Fibroblast of lung (primary cell): ENCODE data around the gene UGT3A2. TPM values are rescaled to one million over a fixed set of nuclear protein-coding genes. Genes with fewer than 3 reads are reported as not detected.

Experiments used
- DNase-seq, 2 donors: peaks; one replicate each; pipeline versions ENCODE4 v3.0.0 to v3.0.0-alpha.2; 2010; ENCODE audit warnings: low read depth in 2 of 2
- H2AFZ ChIP-seq: 2 replicates; pipeline ENCODE4 v1.5.1; 2012; ENCODE audit warnings: low read length, control low read depth, inconsistent platforms
- H3K27ac ChIP-seq: 2 replicates; pipeline ENCODE4 v1.5.1; 2011; ENCODE audit warnings: low read length, control low read depth; ENCODE audit not compliant: insufficient read depth
- H3K27me3 ChIP-seq: 2 replicates; pipeline ENCODE4 v1.5.1; 2011; ENCODE audit warnings: mild to moderate bottlenecking, low read length; ENCODE audit not compliant: control insufficient read depth, insufficient read depth
- H3K36me3 ChIP-seq: 2 replicates; pipeline ENCODE4 v1.5.1; 2011; ENCODE audit warnings: low read length; ENCODE audit not compliant: control insufficient read depth, insufficient read depth
- H3K4me1 ChIP-seq: 2 replicates; pipeline ENCODE4 v1.5.1; 2011; ENCODE audit warnings: low read length; ENCODE audit not compliant: control insufficient read depth, insufficient read depth; ENCODE audit errors: extremely low read depth
- H3K4me2 ChIP-seq: 2 replicates; pipeline ENCODE4 v1.5.1; 2011; ENCODE audit warnings: low read length, control low read depth; ENCODE audit not compliant: insufficient read depth; ENCODE audit errors: extremely low read depth
- H3K4me3 ChIP-seq, 4 experiments: fragments of 200-600 bp in 1 of 4; sonication (generic) in 1 of 4; replicated peaks in 1 of 4; 2 replicates each; pipeline ENCODE4 v1.5.1; 2011 to 2016; ENCODE audit warnings: low read length in 4 of 4, low read depth in 3 of 4, mild to moderate bottlenecking in 3 of 4, control low read depth in 2 of 4, inconsistent platforms in 1 of 4, mixed read lengths in 1 of 4; ENCODE audit not compliant: insufficient read depth in 1 of 4; ENCODE audit errors: control extremely low read depth in 1 of 4
- H3K79me2 ChIP-seq: 2 replicates; pipeline ENCODE4 v1.5.1; 2012; ENCODE audit warnings: mild to moderate bottlenecking, low read length, inconsistent platforms; ENCODE audit not compliant: control insufficient read depth, insufficient read depth
- H3K9ac ChIP-seq: 2 replicates; pipeline ENCODE4 v1.5.1; 2011; ENCODE audit warnings: mild to moderate bottlenecking, low read length, control low read depth; ENCODE audit not compliant: insufficient read depth
- H3K9me3 ChIP-seq: 2 replicates; pipeline ENCODE4 v1.5.1; 2012; ENCODE audit warnings: low read depth, low read length; ENCODE audit not compliant: control insufficient read depth, insufficient read depth
- H4K20me1 ChIP-seq: 2 replicates; pipeline ENCODE4 v1.5.1; 2011; ENCODE audit warnings: low read length; ENCODE audit not compliant: control insufficient read depth, insufficient read depth; ENCODE audit errors: extremely low read depth
- EZH2 ChIP-seq: IDR thresholded peaks from 2 replicates; pipeline ENCODE4 v1.5.1; 2012; ENCODE audit warnings: low read length, control low read depth, mild to moderate bottlenecking; ENCODE audit errors: missing control alignments
- polyA plus RNA-seq, 2 donors: library from polyadenylated mRNA; depleted of rRNA in 1 of 2; stranded (reverse) in 1 of 2; unstranded in 1 of 2; fragments of >200 nt; gene quantifications; 2 replicates each; pipeline ENCODE4 v1.2.1, GENCODE V29; 2011 to 2012; ENCODE audit warnings: missing spikeins in 1 of 2
- total RNA-seq: library from RNA; depleted of rRNA; stranded (reverse); fragments of >200 nt; gene quantifications from 2 replicates; pipeline ENCODE4 v1.2.1, GENCODE V29; 2014
- TF ChIP-seq, protein P1 (sequence below), 2 donors: IDR thresholded peaks in 1 of 2; conservative IDR thresholded peaks in 1 of 2; 1 replicate in 1 of 2; 2 replicates in 1 of 2; pipeline ENCODE4 v1.5.1; 2011 to 2012; ENCODE audit warnings: low read length in 2 of 2, control low read depth in 1 of 2, inconsistent platforms in 1 of 2, low read depth in 1 of 2, mild to moderate bottlenecking in 1 of 2

The UGT3A2 gene
- total and polyA plus RNA-seq, 2 donors (not counting 1 experiment from before 2014, with no cell fraction given), result not detected

DNA sequence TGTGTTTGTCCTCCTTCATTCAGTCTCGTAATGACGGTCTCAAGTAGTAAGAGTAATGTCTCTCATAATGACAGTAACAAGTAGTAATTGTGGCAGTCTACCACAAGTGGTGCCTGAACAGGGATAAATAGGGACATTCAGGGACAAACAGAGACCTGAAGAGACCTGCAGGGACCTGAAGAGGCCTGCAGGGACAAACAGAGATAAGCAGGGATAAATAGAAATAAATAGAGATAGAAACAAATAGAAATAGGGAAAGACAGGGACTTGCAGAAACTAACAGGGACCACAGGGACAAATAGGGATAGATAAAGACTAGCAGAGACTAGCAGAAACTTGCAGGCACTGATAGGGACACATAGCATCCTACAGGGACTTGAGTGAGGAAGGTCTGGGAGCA, 7.9 kb downstream of the UGT3A2 start:
- Histone ChIP-seq H3K4me3 (no peak overlapping the region), H4K20me1 (no peaks in the 10 kb centered on the region), H3K4me2 (no peak overlapping the region), H3K9me3 (no peaks in the 10 kb centered on the region), H3K4me1 (no peaks in the 10 kb centered on the region), H3K27me3 (no peaks in the 10 kb centered on the region), H3K9ac (no peak overlapping the region), H3K27ac (no peak overlapping the region), H3K79me2 (no peaks in the 10 kb centered on the region), H3K36me3 (no peaks in the 10 kb centered on the region), H2AFZ (no peak overlapping the region)
- DNase-seq, result no peak
- no peak for TF ChIP-seq EZH2
- TF ChIP-seq, protein P1, sequence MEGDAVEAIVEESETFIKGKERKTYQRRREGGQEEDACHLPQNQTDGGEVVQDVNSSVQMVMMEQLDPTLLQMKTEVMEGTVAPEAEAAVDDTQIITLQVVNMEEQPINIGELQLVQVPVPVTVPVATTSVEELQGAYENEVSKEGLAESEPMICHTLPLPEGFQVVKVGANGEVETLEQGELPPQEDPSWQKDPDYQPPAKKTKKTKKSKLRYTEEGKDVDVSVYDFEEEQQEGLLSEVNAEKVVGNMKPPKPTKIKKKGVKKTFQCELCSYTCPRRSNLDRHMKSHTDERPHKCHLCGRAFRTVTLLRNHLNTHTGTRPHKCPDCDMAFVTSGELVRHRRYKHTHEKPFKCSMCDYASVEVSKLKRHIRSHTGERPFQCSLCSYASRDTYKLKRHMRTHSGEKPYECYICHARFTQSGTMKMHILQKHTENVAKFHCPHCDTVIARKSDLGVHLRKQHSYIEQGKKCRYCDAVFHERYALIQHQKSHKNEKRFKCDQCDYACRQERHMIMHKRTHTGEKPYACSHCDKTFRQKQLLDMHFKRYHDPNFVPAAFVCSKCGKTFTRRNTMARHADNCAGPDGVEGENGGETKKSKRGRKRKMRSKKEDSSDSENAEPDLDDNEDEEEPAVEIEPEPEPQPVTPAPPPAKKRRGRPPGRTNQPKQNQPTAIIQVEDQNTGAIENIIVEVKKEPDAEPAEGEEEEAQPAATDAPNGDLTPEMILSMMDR (conservative IDR thresholded peaks at IDR 0.05 in 1 of 2, IDR thresholded peaks at IDR 0.05 in 1 of 2; ENCODE audit: low read depth in 1 of 2, low read length in 2 of 2), result no peak

DNA sequence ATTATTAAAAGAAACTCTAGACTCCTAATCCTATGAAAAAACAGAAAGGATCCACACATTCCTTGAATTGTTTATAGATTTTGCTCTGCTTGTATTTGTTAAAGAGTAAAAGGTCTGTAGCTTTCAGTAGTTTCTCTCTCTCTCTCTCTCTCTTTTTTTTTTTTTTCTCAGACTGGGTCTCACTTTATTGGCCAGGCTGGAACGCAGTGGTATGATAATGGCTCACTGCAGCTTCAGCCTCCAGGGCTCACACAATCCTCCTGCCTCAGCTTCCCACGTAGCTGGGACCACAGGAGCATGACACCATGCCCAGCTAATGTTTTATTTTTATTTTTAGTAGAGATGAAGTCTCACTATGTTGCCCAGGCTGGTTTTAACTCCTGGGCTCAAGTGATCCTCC, 9.3 kb downstream of the UGT3A2 start:
- no peaks in the 10 kb centered on the region for H4K20me1 ChIP-seq
- H3K27ac ChIP-seq, result no peak overlapping the region

DNA sequence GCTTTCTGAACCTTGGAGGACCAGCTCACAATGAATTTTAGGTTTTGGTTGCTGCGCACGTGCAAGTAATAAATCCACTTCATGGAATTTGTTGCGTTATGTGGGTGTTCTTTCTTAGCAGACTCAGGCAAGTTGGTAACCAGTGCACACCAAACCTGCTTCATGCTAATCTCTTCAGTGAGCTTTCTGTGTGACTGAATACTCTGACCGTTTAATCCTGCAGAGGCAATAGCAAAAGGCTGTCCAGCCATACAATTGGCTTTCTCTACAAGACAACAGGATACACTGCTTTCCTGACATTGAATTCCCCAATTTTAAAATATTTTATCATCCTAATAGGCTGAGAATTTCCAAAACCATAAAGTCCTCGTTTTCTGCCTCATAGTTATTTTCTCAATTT, 10.3 kb downstream of the UGT3A2 start:
- no peak overlapping the region for H3K9ac ChIP-seq
- H2AFZ ChIP-seq, result no peak overlapping the region
- H3K79me2 ChIP-seq, result no peaks in the 10 kb centered on the region
- no peak overlapping the region for H3K4me2 ChIP-seq
- H3K36me3 ChIP-seq, result no peaks in the 10 kb centered on the region
- no peaks in the 10 kb centered on the region for H4K20me1 ChIP-seq
- no peak overlapping the region for H3K4me3 ChIP-seq
- no peak overlapping the region for H3K27ac ChIP-seq
- no peaks in the 10 kb centered on the region for H3K9me3 ChIP-seq
- H3K27me3 ChIP-seq, result no peaks in the 10 kb centered on the region
- TF ChIP-seq EZH2, result no peak
- TF ChIP-seq, protein P1 (conservative IDR thresholded peaks at IDR 0.05 in 1 of 2, IDR thresholded peaks at IDR 0.05 in 1 of 2; ENCODE audit: low read depth in 1 of 2, low read length in 2 of 2), result no peak
- H3K4me1 ChIP-seq, result no peaks in the 10 kb centered on the region
- DNase-seq, result no peak

More for the DNA sequence above, 9.3 kb downstream of the UGT3A2 start:
- no peaks in the 10 kb centered on the region for H3K36me3 ChIP-seq
- no peak for TF ChIP-seq EZH2
- TF ChIP-seq, protein P1 (conservative IDR thresholded peaks at IDR 0.05 in 1 of 2, IDR thresholded peaks at IDR 0.05 in 1 of 2; ENCODE audit: low read depth in 1 of 2, low read length in 2 of 2), result no peak
- H3K9me3 ChIP-seq, result no peaks in the 10 kb centered on the region
- no peak overlapping the region for H3K4me2 ChIP-seq
- H3K4me3 ChIP-seq, result no peak overlapping the region
- no peaks in the 10 kb centered on the region for H3K27me3 ChIP-seq
- H3K4me1 ChIP-seq, result no peaks in the 10 kb centered on the region
- no peak for DNase-seq
- H3K9ac ChIP-seq, result no peak overlapping the region
- H2AFZ ChIP-seq, result no peak overlapping the region
- no peaks in the 10 kb centered on the region for H3K79me2 ChIP-seq
